HepG2 (cell line): Measurements from ENCODE around the gene MPZL3. TPM values are rescaled to one million over a fixed set of nuclear protein-coding genes. Genes with fewer than 3 reads are reported as not detected.

Experiments
- ATF1 ChIP-seq: IDR thresholded peaks from 2 replicates; pipeline ENCODE4 v1.6.1; 2016; ENCODE audit warnings: mild to moderate bottlenecking, control low read depth
- HDAC2 ChIP-seq: sonication (generic); formaldehyde crosslinking; IDR thresholded peaks from 2 replicates; pipeline ENCODE4 v1.4.0; 2020; ENCODE audit warnings: missing genetic modification reagents
- NFKB2 ChIP-seq: sonication (generic); formaldehyde crosslinking; IDR thresholded peaks from 2 replicates; pipeline ENCODE4 v1.4.0; 2020; ENCODE audit warnings: missing genetic modification reagents, borderline replicate concordance
- TBP ChIP-seq: sonication (generic); formaldehyde crosslinking; IDR thresholded peaks from 2 replicates; pipeline ENCODE4 v1.5.0; 2020; ENCODE audit warnings: missing genetic modification reagents
- ZNF547 ChIP-seq: sonication (generic); formaldehyde crosslinking; IDR thresholded peaks from 2 replicates; pipeline ENCODE4 v1.5.1; 2020; ENCODE audit warnings: mild to moderate bottlenecking, missing genetic modification reagents
- ZNF724P ChIP-seq: sonication (generic); formaldehyde crosslinking; IDR thresholded peaks from 2 replicates; pipeline ENCODE4 v1.8.0; 2022; ENCODE audit warnings: missing genetic modification reagents, borderline replicate concordance
- polyA plus RNA-seq, 8 experiments: library from polyadenylated mRNA; depleted of rRNA in 3 of 8; stranded (reverse) in 7 of 8; unstranded in 1 of 8; fragments of >200 nt; fragmentation: Illumina TruSeq in 4 of 8; extraction: Trizol in 4 of 8; gene quantifications; 2 replicates each; pipeline versions ENCODE4 v1.2.1 to v1.2.3, GENCODE V29; 2011 to 2016; ENCODE audit warnings: low read depth in 4 of 8, missing spikeins in 1 of 8, mixed read lengths in 1 of 8; ENCODE audit not compliant: insufficient read depth in 1 of 8
- total RNA-seq, 5 experiments: library from RNA; depleted of rRNA; stranded (reverse); fragments of >200 nt; fragmentation: Illumina TruSeq; extraction: Trizol; gene quantifications; 2 replicates each; pipeline ENCODE4 v1.2.3, GENCODE V29; 2016; ENCODE audit warnings: low read depth in 1 of 5
- TF ChIP-seq, protein P1 (sequence below): sonication (generic); formaldehyde crosslinking; IDR thresholded peaks from 2 replicates; pipeline ENCODE4 v1.5.1; 2020; ENCODE audit warnings: mild to moderate bottlenecking, missing genetic modification reagents, borderline replicate concordance
- TF ChIP-seq, protein P2 (sequence below): sonication (generic); formaldehyde crosslinking; IDR thresholded peaks from 2 replicates; pipeline ENCODE4 v1.4.0; 2020; ENCODE audit warnings: missing genetic modification reagents, mild to moderate bottlenecking, borderline replicate concordance
- TF ChIP-seq, protein P3 (sequence below): IDR thresholded peaks from 2 replicates; pipeline ENCODE4 v1.6.1; 2016; ENCODE audit warnings: missing compliant biosample characterization, missing genetic modification reagents, borderline replicate concordance
- TF ChIP-seq, protein P4 (sequence below): sonication (generic); formaldehyde crosslinking; IDR thresholded peaks from 2 replicates; pipeline ENCODE4 v1.4.0; 2020; ENCODE audit warnings: missing genetic modification reagents
- TF ChIP-seq, protein P5 (sequence below), 2 experiments: sonication (generic) in 1 of 2; formaldehyde crosslinking in 1 of 2; IDR thresholded peaks; 2 replicates each; pipeline versions ENCODE4 v1.4.0 to v1.6.1; 2018 to 2020; ENCODE audit warnings: missing genetic modification reagents in 2 of 2, borderline replicate concordance in 1 of 2, low read depth in 1 of 2, mild to moderate bottlenecking in 1 of 2, missing biosample characterization in 1 of 2

Gene MPZL3
- total and polyA plus RNA-seq, 2 of the 13 experiments (the other 11 are each of a cell fraction or from before 2014, with no cell fraction given), result 5.3 to 9.3 TPM

DNA sequence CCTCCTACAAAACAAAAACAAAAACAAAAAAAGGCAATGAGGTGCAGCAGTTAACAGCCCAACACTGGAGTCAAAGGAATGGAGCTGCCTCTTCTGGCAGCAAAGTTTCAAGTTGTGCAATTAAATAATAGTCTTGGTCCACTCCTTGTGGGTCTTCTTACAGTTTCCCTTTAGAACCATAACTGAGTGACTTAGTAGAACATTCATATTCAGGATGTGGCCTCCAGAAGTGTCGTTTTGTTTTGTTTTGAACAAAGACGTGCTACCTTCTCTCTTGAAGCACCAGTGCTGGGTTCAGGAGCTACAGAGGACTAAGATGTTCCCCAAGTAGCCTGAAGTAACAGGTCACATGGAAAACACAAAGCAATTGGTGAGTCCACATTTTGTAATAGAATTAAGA is 25.4 kb downstream of the MPZL3 start (continued):
- TF ChIP-seq, protein P1, sequence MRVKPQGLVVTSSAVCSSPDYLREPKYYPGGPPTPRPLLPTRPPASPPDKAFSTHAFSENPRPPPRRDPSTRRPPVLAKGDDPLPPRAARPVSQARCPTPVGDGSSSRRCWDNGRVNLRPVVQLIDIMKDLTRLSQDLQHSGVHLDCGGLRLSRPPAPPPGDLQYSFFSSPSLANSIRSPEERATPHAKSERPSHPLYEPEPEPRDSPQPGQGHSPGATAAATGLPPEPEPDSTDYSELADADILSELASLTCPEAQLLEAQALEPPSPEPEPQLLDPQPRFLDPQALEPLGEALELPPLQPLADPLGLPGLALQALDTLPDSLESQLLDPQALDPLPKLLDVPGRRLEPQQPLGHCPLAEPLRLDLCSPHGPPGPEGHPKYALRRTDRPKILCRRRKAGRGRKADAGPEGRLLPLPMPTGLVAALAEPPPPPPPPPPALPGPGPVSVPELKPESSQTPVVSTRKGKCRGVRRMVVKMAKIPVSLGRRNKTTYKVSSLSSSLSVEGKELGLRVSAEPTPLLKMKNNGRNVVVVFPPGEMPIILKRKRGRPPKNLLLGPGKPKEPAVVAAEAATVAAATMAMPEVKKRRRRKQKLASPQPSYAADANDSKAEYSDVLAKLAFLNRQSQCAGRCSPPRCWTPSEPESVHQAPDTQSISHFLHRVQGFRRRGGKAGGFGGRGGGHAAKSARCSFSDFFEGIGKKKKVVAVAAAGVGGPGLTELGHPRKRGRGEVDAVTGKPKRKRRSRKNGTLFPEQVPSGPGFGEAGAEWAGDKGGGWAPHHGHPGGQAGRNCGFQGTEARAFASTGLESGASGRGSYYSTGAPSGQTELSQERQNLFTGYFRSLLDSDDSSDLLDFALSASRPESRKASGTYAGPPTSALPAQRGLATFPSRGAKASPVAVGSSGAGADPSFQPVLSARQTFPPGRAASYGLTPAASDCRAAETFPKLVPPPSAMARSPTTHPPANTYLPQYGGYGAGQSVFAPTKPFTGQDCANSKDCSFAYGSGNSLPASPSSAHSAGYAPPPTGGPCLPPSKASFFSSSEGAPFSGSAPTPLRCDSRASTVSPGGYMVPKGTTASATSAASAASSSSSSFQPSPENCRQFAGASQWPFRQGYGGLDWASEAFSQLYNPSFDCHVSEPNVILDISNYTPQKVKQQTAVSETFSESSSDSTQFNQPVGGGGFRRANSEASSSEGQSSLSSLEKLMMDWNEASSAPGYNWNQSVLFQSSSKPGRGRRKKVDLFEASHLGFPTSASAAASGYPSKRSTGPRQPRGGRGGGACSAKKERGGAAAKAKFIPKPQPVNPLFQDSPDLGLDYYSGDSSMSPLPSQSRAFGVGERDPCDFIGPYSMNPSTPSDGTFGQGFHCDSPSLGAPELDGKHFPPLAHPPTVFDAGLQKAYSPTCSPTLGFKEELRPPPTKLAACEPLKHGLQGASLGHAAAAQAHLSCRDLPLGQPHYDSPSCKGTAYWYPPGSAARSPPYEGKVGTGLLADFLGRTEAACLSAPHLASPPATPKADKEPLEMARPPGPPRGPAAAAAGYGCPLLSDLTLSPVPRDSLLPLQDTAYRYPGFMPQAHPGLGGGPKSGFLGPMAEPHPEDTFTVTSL (CRISPR knock-in tag), result no peak
- TF ChIP-seq, protein P2, sequence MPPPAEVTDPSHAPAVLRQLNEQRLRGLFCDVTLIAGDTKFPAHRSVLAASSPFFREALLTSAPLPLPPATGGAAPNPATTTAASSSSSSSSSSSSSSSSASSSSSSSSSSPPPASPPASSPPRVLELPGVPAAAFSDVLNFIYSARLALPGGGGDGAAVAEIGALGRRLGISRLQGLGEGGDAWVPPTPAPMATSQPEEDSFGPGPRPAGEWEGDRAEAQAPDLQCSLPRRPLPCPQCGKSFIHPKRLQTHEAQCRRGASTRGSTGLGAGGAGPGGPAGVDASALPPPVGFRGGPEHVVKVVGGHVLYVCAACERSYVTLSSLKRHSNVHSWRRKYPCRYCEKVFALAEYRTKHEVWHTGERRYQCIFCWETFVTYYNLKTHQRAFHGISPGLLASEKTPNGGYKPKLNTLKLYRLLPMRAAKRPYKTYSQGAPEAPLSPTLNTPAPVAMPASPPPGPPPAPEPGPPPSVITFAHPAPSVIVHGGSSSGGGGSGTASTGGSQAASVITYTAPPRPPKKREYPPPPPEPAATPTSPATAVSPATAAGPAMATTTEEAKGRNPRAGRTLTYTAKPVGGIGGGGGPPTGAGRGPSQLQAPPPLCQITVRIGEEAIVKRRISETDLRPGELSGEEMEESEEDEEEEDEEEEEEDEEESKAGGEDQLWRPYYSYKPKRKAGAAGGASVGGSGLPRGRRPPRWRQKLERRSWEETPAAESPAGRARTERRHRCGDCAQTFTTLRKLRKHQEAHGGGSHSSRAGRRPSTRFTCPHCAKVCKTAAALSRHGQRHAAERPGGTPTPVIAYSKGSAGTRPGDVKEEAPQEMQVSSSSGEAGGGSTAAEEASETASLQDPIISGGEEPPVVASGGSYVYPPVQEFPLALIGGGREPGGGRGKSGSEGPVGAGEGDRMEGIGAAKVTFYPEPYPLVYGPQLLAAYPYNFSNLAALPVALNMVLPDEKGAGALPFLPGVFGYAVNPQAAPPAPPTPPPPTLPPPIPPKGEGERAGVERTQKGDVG (CRISPR knock-in tag), result no peak
- TF ChIP-seq NFKB2 (CRISPR knock-in tag) (no peak), TBP (CRISPR knock-in tag) (no peak), ZNF547 (CRISPR knock-in tag) (no peak), ATF1 (CRISPR knock-in tag) (no peak), ZNF724P (CRISPR knock-in tag) (no peak), HDAC2 (no peak)
- TF ChIP-seq, protein P3, sequence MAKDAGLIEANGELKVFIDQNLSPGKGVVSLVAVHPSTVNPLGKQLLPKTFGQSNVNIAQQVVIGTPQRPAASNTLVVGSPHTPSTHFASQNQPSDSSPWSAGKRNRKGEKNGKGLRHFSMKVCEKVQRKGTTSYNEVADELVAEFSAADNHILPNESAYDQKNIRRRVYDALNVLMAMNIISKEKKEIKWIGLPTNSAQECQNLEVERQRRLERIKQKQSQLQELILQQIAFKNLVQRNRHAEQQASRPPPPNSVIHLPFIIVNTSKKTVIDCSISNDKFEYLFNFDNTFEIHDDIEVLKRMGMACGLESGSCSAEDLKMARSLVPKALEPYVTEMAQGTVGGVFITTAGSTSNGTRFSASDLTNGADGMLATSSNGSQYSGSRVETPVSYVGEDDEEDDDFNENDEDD (CRISPR knock-in tag), result no peak
- TF ChIP-seq, protein P4, sequence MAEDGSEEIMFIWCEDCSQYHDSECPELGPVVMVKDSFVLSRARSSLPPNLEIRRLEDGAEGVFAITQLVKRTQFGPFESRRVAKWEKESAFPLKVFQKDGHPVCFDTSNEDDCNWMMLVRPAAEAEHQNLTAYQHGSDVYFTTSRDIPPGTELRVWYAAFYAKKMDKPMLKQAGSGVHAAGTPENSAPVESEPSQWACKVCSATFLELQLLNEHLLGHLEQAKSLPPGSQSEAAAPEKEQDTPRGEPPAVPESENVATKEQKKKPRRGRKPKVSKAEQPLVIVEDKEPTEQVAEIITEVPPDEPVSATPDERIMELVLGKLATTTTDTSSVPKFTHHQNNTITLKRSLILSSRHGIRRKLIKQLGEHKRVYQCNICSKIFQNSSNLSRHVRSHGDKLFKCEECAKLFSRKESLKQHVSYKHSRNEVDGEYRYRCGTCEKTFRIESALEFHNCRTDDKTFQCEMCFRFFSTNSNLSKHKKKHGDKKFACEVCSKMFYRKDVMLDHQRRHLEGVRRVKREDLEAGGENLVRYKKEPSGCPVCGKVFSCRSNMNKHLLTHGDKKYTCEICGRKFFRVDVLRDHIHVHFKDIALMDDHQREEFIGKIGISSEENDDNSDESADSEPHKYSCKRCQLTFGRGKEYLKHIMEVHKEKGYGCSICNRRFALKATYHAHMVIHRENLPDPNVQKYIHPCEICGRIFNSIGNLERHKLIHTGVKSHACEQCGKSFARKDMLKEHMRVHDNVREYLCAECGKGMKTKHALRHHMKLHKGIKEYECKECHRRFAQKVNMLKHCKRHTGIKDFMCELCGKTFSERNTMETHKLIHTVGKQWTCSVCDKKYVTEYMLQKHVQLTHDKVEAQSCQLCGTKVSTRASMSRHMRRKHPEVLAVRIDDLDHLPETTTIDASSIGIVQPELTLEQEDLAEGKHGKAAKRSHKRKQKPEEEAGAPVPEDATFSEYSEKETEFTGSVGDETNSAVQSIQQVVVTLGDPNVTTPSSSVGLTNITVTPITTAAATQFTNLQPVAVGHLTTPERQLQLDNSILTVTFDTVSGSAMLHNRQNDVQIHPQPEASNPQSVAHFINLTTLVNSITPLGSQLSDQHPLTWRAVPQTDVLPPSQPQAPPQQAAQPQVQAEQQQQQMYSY (CRISPR knock-in tag), result no peak
- TF ChIP-seq, protein P5, sequence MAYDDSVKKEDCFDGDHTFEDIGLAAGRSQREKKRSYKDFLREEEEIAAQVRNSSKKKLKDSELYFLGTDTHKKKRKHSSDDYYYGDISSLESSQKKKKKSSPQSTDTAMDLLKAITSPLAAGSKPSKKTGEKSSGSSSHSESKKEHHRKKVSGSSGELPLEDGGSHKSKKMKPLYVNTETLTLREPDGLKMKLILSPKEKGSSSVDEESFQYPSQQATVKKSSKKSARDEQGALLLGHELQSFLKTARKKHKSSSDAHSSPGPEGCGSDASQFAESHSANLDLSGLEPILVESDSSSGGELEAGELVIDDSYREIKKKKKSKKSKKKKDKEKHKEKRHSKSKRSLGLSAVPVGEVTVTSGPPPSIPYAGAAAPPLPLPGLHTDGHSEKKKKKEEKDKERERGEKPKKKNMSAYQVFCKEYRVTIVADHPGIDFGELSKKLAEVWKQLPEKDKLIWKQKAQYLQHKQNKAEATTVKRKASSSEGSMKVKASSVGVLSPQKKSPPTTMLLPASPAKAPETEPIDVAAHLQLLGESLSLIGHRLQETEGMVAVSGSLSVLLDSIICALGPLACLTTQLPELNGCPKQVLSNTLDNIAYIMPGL (CRISPR knock-in tag; IDR thresholded peaks at IDR 0.05; ENCODE audit: borderline replicate concordance in 1 of 2, low read depth in 1 of 2), result no peak
